IPS-18c (cell line): ENCODE measurements around the gene FAM149B1.

Experiments
- H3K4me3 ChIP-seq: 2 replicates; pipeline ENCODE4 v1.7.0; 2013; ENCODE audit warnings: low read depth, mild to moderate bottlenecking, low read length, moderate library complexity; ENCODE audit not compliant: insufficient read depth
- H3K9me3 ChIP-seq: one replicate; pipeline ENCODE4 v1.6.1; 2013; ENCODE audit warnings: mild to moderate bottlenecking, low read length, moderate library complexity; ENCODE audit not compliant: control insufficient read depth, insufficient read depth

Gene FAM149B1

DNA sequence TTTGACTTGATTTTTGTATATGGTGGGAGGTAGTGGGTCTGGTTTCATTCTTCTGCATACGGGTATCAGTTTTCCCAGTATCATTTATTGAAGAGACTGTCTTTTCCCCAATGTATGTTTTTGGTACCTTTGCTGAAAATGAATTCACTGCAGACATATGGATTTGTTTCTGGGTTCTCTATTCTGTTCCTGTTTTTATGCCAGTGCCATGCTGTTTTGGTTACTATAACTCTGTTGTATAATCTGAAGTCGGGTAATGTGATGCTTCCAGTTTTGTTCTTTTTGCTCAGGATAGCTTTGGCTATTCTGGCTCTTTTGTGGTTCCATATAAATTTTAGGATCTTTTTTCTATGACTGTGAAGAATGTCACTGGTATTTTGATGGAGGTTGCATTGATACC is 947 bp upstream of the FAM149B1 start:
- no peaks in the 10 kb centered on the region for H3K9me3 ChIP-seq
- H3K4me3 ChIP-seq, result peak overlapping the region; percentile 98; the same call in 1 of the 2 replicates

DNA sequence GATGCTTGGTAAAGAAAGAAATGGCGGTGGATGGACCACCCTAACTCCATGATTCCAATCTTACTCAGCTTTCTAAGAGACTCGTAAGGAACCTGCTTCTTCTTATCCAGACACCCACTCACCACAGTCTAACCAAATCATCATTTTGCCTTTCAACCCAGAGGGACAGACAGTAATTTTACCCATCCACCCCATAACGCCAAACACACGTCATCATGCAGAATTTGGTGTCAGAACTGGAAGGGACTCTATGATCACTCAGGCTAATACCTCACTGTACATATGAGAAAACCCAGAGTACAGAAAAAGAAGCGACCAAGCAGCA is 499 bp upstream of the FAM149B1 start:
- Histone ChIP-seq H3K4me3 (peak overlapping the region; percentile 98), H3K9me3 (no peaks in the 10 kb centered on the region)

DNA sequence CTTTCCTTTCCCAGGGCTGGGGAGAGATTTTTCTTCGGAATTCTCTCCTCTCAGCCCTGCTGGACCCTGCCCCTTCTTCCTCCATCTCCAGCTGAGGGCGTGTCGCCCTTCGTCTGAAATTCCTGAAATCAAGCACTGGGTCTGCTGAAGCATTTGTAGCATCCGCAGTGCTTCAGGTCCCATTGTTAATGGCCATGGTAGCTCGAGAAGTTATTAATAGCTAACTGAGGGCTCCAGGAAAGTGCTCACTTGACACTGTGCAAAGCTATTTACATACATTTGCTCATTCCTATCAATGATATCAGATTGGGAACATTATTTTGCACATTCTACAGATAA is 515 bp downstream of the FAM149B1 start:
- Histone ChIP-seq H3K4me3 (peak overlapping the region; percentile 98), H3K9me3 (no peaks in the 10 kb centered on the region)

DNA sequence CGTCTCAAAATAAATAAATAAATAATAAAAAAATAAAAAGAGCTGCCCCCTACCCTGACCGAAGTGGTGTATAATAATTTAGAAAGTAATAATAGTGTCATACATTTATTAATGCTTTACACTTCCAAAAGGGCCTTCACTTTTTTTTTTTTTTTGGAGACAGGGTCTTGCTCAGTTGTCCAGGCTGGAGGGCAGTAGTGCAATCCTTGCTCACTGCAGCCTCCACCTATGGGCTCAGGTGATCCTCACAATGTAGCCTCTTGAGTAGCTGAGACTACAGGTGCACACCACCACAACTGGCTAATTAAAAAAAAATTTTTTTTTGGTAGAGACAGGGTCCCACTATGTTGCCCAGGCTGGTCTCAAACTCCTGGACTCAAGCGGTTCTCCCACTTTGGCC is 1.4 kb downstream of the FAM149B1 start:
- no peak overlapping the region for H3K4me3 ChIP-seq
- H3K9me3 ChIP-seq, result no peaks in the 10 kb centered on the region

DNA sequence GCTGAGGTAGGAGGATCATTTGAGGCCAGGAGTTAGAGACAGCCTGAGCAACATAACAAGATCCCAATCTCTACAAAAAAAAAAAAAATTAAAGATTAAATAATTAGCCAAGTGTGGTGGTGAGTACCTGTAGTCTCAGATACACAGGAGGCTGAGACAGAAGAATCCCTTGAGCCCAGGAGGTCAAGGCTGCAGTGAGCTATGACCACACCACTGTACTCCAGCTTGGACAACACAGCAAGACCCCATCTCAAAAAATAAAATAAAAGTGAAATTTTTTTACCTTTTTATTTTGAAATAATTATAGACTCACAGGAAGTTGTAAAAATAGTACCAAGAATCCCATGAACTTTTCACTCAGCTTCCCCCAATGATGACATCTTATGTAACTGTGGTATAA is 4.9 kb downstream of the FAM149B1 start:
- Histone ChIP-seq H3K9me3 (no peaks in the 10 kb centered on the region), H3K4me3 (no peak overlapping the region)

DNA sequence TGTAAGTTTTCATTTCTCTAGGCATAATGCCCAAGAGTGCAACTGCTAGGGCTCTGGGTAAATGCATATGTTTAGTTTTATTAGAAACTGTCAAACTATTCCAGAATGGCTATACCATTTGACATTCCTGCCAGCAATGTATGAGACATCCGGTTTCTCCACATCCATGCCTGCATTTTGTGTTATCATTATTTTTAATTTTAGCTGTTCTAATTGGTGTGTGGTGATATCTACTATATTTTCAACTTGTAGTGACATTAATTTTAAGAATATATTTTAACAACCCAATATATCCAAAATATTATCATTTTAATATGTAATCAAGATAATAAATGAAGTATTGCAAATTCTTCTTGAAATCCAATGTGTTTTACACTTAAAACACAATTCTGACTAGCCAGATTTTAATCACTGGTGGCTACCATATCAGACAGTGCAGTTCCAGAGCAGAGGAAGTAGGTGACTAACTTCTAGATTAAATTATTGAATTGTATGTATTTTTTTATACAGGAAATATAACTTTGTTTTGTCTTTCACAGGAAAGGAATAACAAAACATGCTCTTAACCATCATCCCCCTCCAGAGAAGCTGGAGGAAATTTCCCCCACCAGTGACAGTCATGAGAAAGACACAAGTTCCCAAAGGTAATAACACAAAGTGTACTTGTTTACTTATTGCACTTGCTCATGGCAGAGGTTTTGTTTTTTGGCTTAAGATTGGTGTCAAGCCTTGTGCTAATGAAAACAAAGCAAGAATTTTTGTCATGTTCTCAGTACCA is 6.4 kb downstream of the FAM149B1 start:
- H3K9me3 ChIP-seq, result no peaks in the 10 kb centered on the region
- no peak overlapping the region for H3K4me3 ChIP-seq

DNA sequence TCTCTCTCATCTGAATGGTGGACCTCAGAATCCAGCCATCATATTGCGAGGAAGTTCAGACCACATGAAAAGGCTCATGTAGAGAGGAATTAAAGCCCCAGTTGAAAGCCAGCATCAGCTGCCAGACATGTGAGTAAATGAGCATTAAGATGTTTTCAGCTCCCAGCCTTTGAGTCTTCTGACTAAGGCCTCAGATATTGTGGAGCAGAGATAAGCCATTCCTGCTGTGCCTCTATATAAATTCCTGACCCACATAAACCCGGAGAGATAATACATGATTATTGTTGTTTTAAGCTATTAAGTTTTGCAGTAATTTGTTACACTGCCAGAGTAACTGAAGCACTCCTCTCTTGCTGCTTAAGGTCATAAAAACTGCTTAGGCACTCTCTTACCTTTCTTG is 14.6 kb downstream of the FAM149B1 start:
- Histone ChIP-seq H3K9me3 (no peaks in the 10 kb centered on the region), H3K4me3 (no peak overlapping the region)

DNA sequence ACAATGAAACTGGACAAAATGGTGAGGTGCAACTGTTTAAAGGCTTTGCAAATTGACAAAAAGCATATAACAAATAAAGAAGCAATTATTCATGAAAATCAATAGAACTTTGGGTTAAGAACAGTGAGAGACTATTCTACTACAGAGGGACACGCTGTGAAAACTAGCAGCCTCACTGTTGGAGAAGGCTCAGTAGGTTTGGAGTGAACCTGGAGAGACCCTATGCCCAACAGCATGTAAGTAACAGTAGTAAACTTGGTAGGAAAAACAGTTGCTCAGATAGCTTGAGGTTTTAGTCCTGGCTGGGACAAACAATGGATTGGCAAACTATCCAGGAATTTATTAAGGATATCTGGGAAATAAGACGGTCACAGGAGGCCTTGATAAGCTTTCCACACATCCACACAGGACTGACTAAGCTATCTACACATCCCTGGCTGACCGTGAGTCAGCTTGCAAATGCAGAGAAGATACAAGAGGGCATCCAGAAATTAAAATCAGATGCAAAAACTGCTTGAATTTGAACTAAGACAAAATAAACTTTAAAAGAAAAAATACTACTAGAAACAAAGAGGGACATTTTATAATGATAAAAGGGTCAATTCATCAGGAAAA is 15.9 kb downstream of the FAM149B1 start:
- H3K4me3 ChIP-seq, result no peak overlapping the region
- H3K9me3 ChIP-seq, result no peaks in the 10 kb centered on the region

DNA sequence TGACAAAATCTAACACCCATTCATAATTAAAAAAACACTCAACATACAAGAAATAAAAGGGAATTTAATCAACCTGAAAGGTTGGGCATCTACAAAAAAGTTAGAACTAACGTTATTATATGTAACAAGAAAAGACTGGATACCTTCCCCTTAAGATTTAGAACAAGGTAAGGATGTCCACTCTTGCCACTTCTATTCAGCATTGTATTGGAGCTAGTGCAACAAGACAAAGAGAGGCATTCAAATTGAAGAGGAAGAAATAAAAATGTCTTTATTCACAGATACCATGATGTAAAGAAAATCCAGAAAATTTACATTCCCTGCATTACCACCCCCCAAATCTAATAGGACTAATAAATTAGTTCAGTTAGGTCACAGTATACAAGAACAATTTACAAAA is 18.3 kb downstream of the FAM149B1 start:
- H3K4me3 ChIP-seq, result no peak overlapping the region
- no peaks in the 10 kb centered on the region for H3K9me3 ChIP-seq

DNA sequence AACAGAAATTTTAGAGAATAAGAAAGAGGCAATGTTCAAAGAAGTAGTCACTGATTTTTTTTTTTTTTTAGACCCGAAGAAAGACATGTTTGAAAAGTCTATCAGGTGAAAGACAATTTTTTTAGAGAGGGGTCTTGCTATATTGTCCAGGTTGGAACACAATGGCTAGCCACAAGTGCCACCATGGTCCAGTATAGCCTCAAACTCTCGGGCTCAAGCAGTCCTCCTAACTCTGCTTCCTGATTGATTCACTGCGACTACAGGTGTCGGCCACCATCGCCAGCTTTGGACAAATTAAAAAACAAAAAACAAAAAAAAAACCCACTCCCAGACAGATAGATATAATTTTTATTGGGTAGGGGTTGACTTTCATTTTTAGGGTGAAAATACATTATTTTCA is 22.3 kb downstream of the FAM149B1 start:
- no peaks in the 10 kb centered on the region for H3K9me3 ChIP-seq
- H3K4me3 ChIP-seq, result no peak overlapping the region

DNA sequence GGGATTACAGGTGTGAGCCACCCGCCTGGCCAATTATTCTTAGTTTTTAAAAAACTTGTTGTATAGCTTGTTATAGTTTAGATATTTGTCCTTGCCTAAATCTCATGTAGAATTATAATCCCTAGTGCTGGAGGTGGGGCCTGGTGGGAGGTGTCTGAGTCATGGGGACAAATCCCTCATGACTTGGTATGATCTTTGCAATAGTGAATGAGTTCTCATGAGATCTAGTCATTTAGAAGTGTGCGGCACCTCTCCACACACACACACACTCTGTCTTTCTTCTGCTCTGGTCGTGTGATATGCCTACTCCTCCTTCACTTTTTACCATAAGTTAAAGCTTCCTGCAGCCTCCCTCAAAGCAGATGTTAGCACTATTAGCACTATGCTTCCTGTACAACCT is 37.2 kb downstream of the FAM149B1 start:
- Histone ChIP-seq H3K9me3 (peaks cover 7% of the 10 kb centered on the region), H3K4me3 (no peak overlapping the region)

DNA sequence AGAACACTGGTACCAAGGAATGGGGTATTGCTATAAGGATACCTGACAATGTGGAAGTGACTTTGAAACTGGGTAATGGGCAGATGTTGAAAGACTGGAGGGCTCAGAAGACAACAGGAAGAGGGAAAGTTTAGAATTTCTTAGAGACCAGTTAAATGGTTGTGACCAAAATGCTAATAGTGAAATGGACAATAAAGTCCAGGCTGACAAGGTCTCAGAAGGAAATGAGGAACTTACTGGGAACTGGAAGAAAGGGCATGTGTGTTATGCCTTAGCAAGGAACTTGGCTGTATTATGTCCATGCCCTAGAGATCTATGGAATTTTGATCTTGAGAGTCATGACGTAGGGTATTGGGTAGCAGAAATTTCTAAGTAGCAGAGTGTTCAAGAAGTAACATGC is 38.0 kb downstream of the FAM149B1 start:
- peaks cover 7% of the 10 kb centered on the region for H3K9me3 ChIP-seq
- no peak overlapping the region; the same call in 1 of the 2 replicates for H3K4me3 ChIP-seq

DNA sequence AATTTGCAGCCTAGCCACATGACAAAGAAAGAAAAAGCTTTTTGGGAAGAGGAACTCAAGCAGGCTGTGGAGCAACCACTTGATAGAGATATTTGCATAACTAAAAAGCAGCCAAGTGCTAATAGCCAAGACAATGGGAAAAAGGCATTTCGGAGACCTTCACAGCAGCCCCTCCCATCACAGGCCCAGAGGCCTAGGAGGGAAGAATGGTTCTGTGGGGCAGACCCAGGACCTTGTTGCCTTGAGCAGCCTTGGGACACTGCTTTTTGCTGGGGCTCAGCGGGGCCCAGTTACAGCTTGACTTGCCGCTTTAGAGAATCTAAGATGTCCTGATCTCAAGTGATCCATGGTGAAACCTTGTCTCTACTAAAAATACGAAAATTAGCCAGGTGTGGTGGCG is 38.5 kb downstream of the FAM149B1 start:
- no peak overlapping the region for H3K4me3 ChIP-seq
- H3K9me3 ChIP-seq, result peaks cover 7% of the 10 kb centered on the region

DNA sequence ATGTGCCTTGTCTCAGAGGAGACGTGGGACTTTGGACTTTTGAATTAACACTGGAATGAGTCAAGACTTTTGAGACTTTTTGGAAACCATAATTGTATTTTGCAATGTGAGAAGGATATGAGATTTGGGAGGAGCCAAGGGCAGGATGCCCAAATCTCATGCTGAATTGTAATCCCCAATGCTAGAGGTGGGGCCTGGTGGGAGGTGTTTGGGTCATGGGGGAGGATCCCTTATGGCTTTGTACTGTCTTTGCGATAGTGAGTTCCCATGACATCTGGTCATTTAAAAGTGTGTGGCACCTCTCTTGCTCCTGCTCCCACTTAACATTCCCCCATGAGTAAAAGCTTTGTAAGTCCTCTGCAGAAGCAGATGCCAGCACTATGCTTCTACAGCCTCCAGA is 40.0 kb downstream of the FAM149B1 start:
- peaks cover 7% of the 10 kb centered on the region for H3K9me3 ChIP-seq
- H3K4me3 ChIP-seq, result no peak overlapping the region

DNA sequence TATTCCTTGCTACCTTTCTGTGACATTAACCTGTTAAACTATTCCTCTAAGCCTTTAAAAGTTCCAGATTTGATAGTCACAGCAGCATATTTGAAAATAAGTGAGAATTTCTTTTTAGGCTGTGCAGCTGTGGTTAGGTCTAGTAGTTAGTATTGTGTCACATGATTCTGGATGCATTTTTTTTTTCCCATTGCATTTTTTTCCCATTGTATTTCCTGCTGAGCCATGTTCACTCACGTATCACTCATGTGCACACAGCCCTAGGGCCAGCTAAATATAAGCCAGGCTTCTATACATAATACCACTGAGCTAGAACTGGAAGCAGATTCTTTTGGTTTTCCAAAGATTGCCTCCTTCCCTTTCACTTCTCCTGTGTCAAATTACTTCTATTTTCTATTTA is 41.8 kb downstream of the FAM149B1 start:
- H3K9me3 ChIP-seq, result peaks cover 7% of the 10 kb centered on the region
- H3K4me3 ChIP-seq, result no peak overlapping the region

DNA sequence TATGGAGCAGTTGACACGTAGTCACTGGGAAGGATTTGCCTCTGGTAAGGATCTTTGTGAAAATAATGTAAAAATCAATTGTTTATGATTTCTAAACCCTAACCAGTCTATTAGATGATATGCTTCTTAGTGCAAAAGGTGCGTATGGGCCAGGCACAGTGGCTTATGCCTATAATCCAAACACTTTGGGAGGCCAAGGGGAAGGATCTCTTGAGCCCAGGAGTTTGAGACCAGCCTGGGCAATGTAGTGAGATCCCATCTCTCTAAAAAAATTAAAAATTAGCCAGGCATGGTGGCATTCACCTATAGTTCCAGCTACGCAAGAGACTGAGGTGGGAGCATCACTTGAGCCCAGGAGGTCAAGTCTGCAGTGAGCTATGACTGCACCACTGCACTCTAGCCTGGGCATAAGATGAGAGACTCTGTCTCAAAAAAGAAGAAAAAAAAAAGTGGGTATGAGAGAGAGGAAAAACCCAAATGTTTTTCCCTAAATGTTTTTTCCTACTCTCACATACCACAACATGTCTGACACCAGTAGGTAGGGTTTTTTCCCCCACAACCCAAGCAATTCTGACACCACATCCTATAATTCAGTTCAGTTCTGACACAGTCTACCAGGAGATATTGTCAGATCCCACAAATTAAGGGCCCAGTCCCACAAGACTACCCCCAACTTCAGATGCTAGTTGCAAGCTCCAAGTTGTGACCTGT is 42.6 kb downstream of the FAM149B1 start:
- Histone ChIP-seq H3K9me3 (peaks cover 5% of the 10 kb centered on the region), H3K4me3 (no peak overlapping the region)

DNA sequence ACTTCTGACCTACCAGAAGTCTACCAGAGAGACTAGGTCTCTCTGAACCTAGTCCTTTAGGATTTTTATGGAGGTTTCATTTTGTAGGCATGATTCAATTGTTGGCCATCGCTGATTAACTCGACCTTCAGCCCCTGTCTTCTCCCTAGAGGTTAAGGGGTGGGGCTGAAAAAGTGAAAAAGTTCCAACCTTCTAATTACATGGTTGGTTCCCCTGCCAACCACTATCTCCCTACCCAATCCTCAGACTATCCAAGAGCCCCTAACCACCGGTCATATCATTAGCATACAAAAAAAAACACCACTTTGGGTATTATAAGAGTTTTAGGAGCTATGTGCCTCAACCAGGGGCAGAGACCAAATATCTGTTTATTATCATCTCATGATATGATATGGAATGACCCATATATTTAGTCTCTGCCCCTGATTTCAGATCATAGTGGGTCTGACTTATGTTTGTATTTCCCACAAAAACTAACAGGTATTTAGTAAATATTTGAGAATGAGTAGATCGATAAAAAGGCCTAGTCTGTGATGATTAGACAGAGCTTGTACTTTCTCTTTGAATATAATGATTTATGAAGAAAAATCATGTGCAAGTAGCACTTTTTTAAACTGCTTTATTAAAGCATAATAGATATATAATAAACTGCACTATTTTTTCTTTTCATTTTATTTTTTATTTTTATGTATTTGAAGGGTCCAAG is 43.3 kb downstream of the FAM149B1 start:
- Histone ChIP-seq H3K9me3 (peaks cover 5% of the 10 kb centered on the region), H3K4me3 (no peak overlapping the region)

DNA sequence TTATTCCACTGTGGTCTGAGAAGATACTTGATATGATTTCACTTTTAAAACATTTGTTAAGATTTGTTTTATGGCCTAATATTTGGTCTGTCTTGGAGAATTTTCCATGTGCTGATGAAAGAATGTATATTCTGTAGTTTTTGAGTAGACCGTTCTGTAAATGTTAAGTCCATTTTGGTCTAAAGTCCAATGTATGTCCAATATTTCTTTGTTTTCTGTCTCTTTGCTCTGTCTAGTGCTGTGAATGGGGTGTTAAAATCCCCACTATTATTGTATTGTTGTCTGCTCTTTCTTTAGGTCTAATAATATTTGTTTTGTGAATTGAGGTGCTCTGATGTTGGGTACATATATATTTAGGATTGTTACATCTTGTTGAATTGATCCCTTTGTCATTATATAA is 47.8 kb downstream of the FAM149B1 start:
- no peak overlapping the region for H3K4me3 ChIP-seq
- H3K9me3 ChIP-seq, result no peaks in the 10 kb centered on the region
